ENCODE measurements around the gene STRBP. TPM values are rescaled to one million over a fixed set of nuclear protein-coding genes. Genes with fewer than 3 reads are reported as not detected.
A peak's percentile ranks its signal among the peaks of the same experiment; 100 is the strongest.

Gene STRBP
- 10 to 100 TPM in 6 of 7 donors, 1 to 10 TPM in 1; 7.4 to 18.8 (median 11.2) TPM for total RNA-seq
- polyA plus RNA-seq = 1 to 10 TPM; 4.9 to 7.2 TPM
- long read RNA-seq, donor 1, partial matches to known transcripts = 3 of 7 reads
- long read RNA-seq, donor 1, other reads (novel, unspliced or antisense) = 4 of 7 reads
- long read RNA-seq, donor 2, partial matches to known transcripts = 0 of 8 reads
- long read RNA-seq, donor 2, other reads (novel, unspliced or antisense) = 7 of 8 reads
- long read RNA-seq, donor 3, partial matches to known transcripts = 1 of 14 reads
- long read RNA-seq, donor 3, other reads (novel, unspliced or antisense) = 13 of 14 reads

- no peaks in the 10 kb centered on the region for H3K27me3 ChIP-seq
- TF ChIP-seq POLR2A (IDR thresholded peaks at IDR 0.05) = no peak
- peak in 1 of 3 donors; percentile 10 for TF ChIP-seq CTCF (IDR thresholded peaks at IDR 0.05)
- H3K36me3 ChIP-seq = no peaks in the 10 kb centered on the region
- 0 to 1% (median 0%) methylated on average over 41 to 97 of the region's 97 CpGs for WGBS, 3 donors
- peak within 1 kb of the TSS; percentile 81 for H3K4me3 ChIP-seq
- peak; percentile 86 to 92 (median 91) for DNase-seq
- H3K4me1 ChIP-seq (ENCODE audit: insufficient read depth) = peaks cover 5% of the 10 kb centered on the region
- H3K27ac ChIP-seq = no peak within 1 kb of the TSS
- intact Hi-C loops (cut with DNase I) = no loop called here
- no peaks in the 10 kb centered on the region for H3K9me3 ChIP-seq
Observed at GRCh38 chr9:123268465-123269259, at the start of gene STRBP. Gene STRBP, minus strand, starts transcription at chr9:123268586. Its CDS starts 84,452 bp downstream, at chr9:123184134.

- no peak for DNase-seq
- no peak overlapping the region for H3K4me3 ChIP-seq
- H3K27ac ChIP-seq = no peak overlapping the region
- WGBS, 3 donors = 75 to 83% (median 75%) methylated on average over 7 of the region's 7 CpGs
- H3K9me3 ChIP-seq = no peaks in the 10 kb centered on the region
- no peaks in the 10 kb centered on the region for H3K4me1 ChIP-seq (ENCODE audit: insufficient read depth)
- intact Hi-C loops (cut with DNase I) = no loop called here
- no peaks in the 10 kb centered on the region for H3K36me3 ChIP-seq
- no peaks in the 10 kb centered on the region for H3K27me3 ChIP-seq
- TF ChIP-seq CTCF (IDR thresholded peaks at IDR 0.05) (no peak), POLR2A (IDR thresholded peaks at IDR 0.05) (no peak), EP300 (IDR thresholded peaks at IDR 0.05) (no peak)
Observed at GRCh38 chr9:123316053-123316718, 47.8 kb upstream of the STRBP start.

GRCh38 chr9:123315635-123316034 lies 47.2 kb upstream of the STRBP start:
- Histone ChIP-seq H3K4me3 (no peak overlapping the region), H3K4me1 (ENCODE audit: insufficient read depth) (no peaks in the 10 kb centered on the region), H3K36me3 (no peaks in the 10 kb centered on the region), H3K27me3 (no peaks in the 10 kb centered on the region), H3K27ac (no peak overlapping the region), H3K9me3 (no peaks in the 10 kb centered on the region)
- intact Hi-C loops (cut with DNase I) = no loop called here
- DNase-seq = no peak
- WGBS, 3 donors = 83 to 89% (median 87%) methylated on average over 2 of the region's 2 CpGs
- TF ChIP-seq EP300 (IDR thresholded peaks at IDR 0.05) (no peak), CTCF (IDR thresholded peaks at IDR 0.05) (no peak), POLR2A (IDR thresholded peaks at IDR 0.05) (no peak)

- no peak for DNase-seq
- no peak overlapping the region for H3K27ac ChIP-seq
- H3K36me3 ChIP-seq = no peaks in the 10 kb centered on the region
- no peaks in the 10 kb centered on the region for H3K9me3 ChIP-seq
- H3K4me1 ChIP-seq (ENCODE audit: insufficient read depth) = no peaks in the 10 kb centered on the region
- intact Hi-C loops (cut with DNase I) = no loop called here
- WGBS, 3 donors = 89 to 96% (median 96%) methylated on average over 6 of the region's 6 CpGs
- no peaks in the 10 kb centered on the region for H3K27me3 ChIP-seq
- H3K4me3 ChIP-seq = no peak overlapping the region
- TF ChIP-seq EP300 (IDR thresholded peaks at IDR 0.05) (no peak), CTCF (IDR thresholded peaks at IDR 0.05) (no peak), POLR2A (IDR thresholded peaks at IDR 0.05) (no peak)
Observed at GRCh38 chr9:123314617-123315016, 46.2 kb upstream of the STRBP start.
